SU-DHL-6 (cell line): Measurements from ENCODE around the gene KIF3A.

Source experiments
- H2AFZ ChIP-seq: fragments of 200-600 bp; sonication (generic); 2 replicates; pipeline ENCODE4 v1.6.1; 2014; ENCODE audit warnings: low read depth, mild to moderate bottlenecking, moderate library complexity, mixed read lengths, antibody characterized with exemption, low read length; ENCODE audit not compliant: severe bottlenecking
- H3F3A ChIP-seq: fragments of 200-600 bp; shearing (Covaris generic); 2 replicates; pipeline ENCODE4 v1.6.0; 2016; ENCODE audit warnings: antibody characterized with exemption, mild to moderate bottlenecking; ENCODE audit not compliant: insufficient read depth
- H3K27ac ChIP-seq: fragments of 200-600 bp; sonication (generic); 2 replicates; pipeline ENCODE4 v1.5.1; 2016; ENCODE audit warnings: low read depth, mild to moderate bottlenecking, low read length, moderate library complexity, mixed read lengths
- H3K27me3 ChIP-seq: fragments of 200-600 bp; sonication (generic), shearing (Covaris generic); 2 replicates; pipeline ENCODE4 v1.6.0; 2014; ENCODE audit warnings: mild to moderate bottlenecking, low read length
- H3K36me3 ChIP-seq: fragments of 200-600 bp; sonication (generic); 2 replicates; pipeline ENCODE4 v1.6.1; 2014; ENCODE audit warnings: mild to moderate bottlenecking, low read length, mixed read lengths
- H3K4me2 ChIP-seq: fragments of 300-600, 200-600 bp; shearing (Covaris generic), sonication (generic); 2 replicates; pipeline ENCODE4 v1.6.0; 2014; ENCODE audit warnings: low read length, low read depth, mild to moderate bottlenecking; ENCODE audit not compliant: poor library complexity, severe bottlenecking
- H3K4me3 ChIP-seq: fragments of 200-600 bp; sonication (generic); 2 replicates; pipeline ENCODE4 v1.5.1; 2014; ENCODE audit warnings: antibody characterized with exemption, low read length, mild to moderate bottlenecking, mixed read lengths; ENCODE audit not compliant: insufficient read depth, poor library complexity, severe bottlenecking
- H3K79me2 ChIP-seq: fragments of 200-600 bp; sonication (generic); 2 replicates; pipeline ENCODE4 v1.6.1; 2014; ENCODE audit warnings: mild to moderate bottlenecking, low read length, moderate library complexity; ENCODE audit not compliant: insufficient read depth
- H3K9ac ChIP-seq: fragments of 200-600 bp; sonication (generic); 2 replicates; pipeline ENCODE4 v1.7.0; 2014; ENCODE audit warnings: mild to moderate bottlenecking, low read length
- H3K9me2 ChIP-seq: fragments of 200-600 bp; sonication (generic); replicated peaks from 2 replicates; pipeline ENCODE4 v1.6.1; 2014; ENCODE audit warnings: low read length; ENCODE audit not compliant: insufficient read depth
- H3K9me3 ChIP-seq: fragments of 200-600 bp; sonication (generic); 2 replicates; pipeline ENCODE4 v1.6.1; 2014; ENCODE audit warnings: low read length, mixed read lengths; ENCODE audit not compliant: insufficient read depth
- H4K20me1 ChIP-seq: fragments of 200-600 bp; sonication (generic); 2 replicates; pipeline ENCODE4 v1.6.1; 2014; ENCODE audit warnings: low read depth, mild to moderate bottlenecking, antibody characterized with exemption, low read length, moderate library complexity, mixed read lengths
- EZH2phosphoT487 ChIP-seq: fragments of 200-600 bp; sonication (generic), shearing (Covaris generic); conservative IDR thresholded peaks from 2 replicates; pipeline ENCODE4 v1.6.1; 2018; ENCODE audit warnings: mild to moderate bottlenecking, antibody characterized with exemption, low read length, moderate library complexity, mixed read lengths
- TF ChIP-seq, protein P1 (sequence below): fragments of 200-600 bp; sonication (generic); IDR thresholded peaks from one replicate; pipeline ENCODE4 v1.5.1; 2017; ENCODE audit warnings: antibody characterized with exemption, mild to moderate bottlenecking, low read length, moderate library complexity; ENCODE audit not compliant: insufficient read depth, poor library complexity, severe bottlenecking

Gene KIF3A

DNA sequence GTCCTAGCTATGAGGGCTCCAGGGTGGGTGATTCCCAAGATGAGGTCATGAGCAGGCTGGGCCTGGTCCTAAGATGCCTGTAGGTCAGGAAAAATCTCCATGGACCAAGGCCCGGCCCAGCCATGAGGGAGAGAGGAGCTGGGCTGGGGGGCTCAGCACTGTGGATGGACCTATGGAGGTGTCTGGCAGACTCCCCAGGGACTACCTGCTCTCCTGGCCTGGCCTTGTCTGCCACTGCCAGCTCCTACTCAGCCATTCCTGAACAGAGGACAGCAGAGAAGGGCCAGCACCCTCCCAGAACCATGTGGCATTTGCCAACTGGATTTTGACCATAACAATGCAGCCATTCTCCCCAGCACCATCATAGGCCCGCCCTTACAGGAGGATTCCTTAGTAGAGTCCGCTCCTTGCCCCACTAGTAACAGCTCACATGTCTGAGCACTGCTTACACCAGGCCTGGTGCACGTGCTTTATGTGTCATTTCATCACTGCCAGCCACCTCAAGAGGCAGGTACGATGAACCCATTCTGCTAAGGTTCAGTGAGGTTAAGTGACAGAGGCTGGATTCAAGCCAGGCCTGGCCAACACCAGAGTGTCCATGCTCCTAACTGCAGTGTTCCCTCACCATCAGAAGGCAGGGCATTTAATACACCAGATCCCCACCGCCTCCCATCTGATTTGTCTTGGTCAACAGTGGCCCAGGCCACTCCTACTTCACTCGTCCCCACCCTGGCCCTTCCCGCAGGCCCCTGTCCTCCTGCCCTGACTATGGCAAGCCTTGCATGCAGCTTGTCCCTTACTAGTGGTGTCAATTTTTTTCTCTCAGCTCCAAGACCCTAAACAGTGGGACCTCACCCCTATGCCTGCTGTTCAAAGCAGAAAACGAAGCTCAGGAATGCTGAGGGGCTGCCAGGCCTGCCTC lies 78.7 kb downstream of the KIF3A start:
- H2AFZ ChIP-seq: no peak overlapping the region
- no peaks in the 10 kb centered on the region for H3K9me2 ChIP-seq
- no peak overlapping the region for H3K27ac ChIP-seq
- H3F3A ChIP-seq: no peaks in the 10 kb centered on the region
- no peak overlapping the region for H3K9ac ChIP-seq
- no peak overlapping the region for H3K4me3 ChIP-seq
- H4K20me1 ChIP-seq: no peaks in the 10 kb centered on the region
- H3K4me2 ChIP-seq: no peak overlapping the region
- no peaks in the 10 kb centered on the region for H3K9me3 ChIP-seq
- no peaks in the 10 kb centered on the region for H3K79me2 ChIP-seq
- TF ChIP-seq, protein P1, sequence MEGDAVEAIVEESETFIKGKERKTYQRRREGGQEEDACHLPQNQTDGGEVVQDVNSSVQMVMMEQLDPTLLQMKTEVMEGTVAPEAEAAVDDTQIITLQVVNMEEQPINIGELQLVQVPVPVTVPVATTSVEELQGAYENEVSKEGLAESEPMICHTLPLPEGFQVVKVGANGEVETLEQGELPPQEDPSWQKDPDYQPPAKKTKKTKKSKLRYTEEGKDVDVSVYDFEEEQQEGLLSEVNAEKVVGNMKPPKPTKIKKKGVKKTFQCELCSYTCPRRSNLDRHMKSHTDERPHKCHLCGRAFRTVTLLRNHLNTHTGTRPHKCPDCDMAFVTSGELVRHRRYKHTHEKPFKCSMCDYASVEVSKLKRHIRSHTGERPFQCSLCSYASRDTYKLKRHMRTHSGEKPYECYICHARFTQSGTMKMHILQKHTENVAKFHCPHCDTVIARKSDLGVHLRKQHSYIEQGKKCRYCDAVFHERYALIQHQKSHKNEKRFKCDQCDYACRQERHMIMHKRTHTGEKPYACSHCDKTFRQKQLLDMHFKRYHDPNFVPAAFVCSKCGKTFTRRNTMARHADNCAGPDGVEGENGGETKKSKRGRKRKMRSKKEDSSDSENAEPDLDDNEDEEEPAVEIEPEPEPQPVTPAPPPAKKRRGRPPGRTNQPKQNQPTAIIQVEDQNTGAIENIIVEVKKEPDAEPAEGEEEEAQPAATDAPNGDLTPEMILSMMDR: no peak
- no peak for TF ChIP-seq EZH2phosphoT487
- no peaks in the 10 kb centered on the region for H3K36me3 ChIP-seq
- no peaks in the 10 kb centered on the region for H3K27me3 ChIP-seq

DNA sequence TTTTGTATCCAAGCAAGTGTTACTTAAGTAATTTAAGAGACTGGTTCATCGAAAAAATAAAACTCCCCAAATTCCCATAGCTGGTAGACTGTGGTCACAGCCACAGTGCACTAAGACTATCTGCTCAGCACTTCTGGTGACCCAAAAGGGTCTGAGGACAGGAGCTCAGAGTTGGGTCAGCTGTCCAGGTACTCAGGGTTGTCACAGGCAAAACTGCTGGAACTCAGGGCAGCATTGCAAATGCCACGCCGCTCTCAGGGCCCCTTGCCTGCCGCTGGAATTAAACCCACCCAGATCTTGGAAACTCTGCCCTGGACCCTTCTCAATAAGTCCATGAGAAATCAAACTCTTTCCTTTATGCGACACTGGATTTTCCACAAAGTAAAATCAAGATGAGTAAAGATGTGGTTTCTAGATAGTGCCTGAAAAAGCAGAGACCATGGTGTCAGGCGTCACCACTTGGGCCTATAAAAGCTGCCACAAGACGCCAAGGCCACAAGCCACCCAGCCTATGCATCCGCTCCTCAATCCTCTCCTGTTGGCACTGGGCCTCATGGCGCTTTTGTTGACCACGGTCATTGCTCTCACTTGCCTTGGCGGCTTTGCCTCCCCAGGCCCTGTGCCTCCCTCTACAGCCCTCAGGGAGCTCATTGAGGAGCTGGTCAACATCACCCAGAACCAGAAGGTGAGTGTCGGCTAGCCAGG lies 79.5 kb downstream of the KIF3A start, which contains the start of gene IL13:
IL13 (plus strand) TSS at position 498 of the 705 bp plus-strand sequence; CDS start at position 512, 14 bp downstream.
- Histone ChIP-seq H3K27me3 (no peaks in the 10 kb centered on the region), H3K4me3 (no peak within 1 kb of the TSS), H4K20me1 (no peaks in the 10 kb centered on the region), H2AFZ (no peak within 1 kb of the TSS), H3K36me3 (no peaks in the 10 kb centered on the region), H3K4me2 (no peak within 1 kb of the TSS), H3K9me3 (no peaks in the 10 kb centered on the region), H3K27ac (no peak within 1 kb of the TSS), H3K9ac (no peak within 1 kb of the TSS), H3K9me2 (no peaks in the 10 kb centered on the region), H3K79me2 (no peaks in the 10 kb centered on the region), H3F3A (no peaks in the 10 kb centered on the region)
- no peak for TF ChIP-seq EZH2phosphoT487
- TF ChIP-seq, protein P1: no peak

DNA sequence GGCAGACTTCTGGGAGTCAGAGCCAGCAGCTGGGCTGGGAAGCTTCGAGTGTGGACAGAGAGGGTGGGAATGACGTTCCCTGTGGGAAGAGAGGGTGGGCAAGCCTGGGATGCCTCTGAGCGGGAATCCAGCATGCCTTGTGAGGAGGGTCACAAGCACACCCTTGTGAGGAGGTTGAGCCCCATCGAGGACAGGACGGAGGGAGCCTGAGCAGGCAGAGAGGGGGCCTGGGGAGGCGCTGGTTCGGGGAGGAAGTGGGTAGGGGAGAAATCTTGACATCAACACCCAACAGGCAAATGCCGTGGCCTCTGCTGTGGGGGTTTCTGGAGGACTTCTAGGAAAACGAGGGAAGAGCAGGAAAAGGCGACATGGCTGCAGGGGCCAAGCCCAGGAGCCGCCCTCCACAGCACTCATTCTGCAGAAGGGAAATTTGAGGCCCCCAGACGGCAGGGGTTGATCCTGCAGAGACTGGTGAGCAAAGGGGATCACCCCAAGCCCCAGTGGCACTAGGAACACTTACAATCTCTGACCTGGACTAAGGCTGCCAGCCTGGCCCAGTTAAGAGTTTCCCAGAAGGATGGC lies 80.5 kb downstream of the KIF3A start:
- TF ChIP-seq, protein P1: no peak
- no peak for TF ChIP-seq EZH2phosphoT487
- Histone ChIP-seq H3K36me3 (no peaks in the 10 kb centered on the region), H3K9me3 (no peaks in the 10 kb centered on the region), H3K79me2 (no peaks in the 10 kb centered on the region), H3F3A (no peaks in the 10 kb centered on the region), H3K4me2 (no peak overlapping the region), H3K4me3 (no peak overlapping the region), H3K9ac (no peak overlapping the region), H3K27ac (no peak overlapping the region), H4K20me1 (no peaks in the 10 kb centered on the region), H3K9me2 (no peaks in the 10 kb centered on the region), H3K27me3 (no peaks in the 10 kb centered on the region), H2AFZ (no peak overlapping the region)
